KMS-11 (cell line): ENCODE measurements around the gene AGBL3.
"Not testable (repeated sequence)": the region's sequence is repeated elsewhere in the genome, so short reads cannot be mapped to it uniquely, and the experiment has no call there.

Experiments
- H2AFZ ChIP-seq: fragments of 200-600 bp; sonication (generic); 2 replicates; pipeline ENCODE4 v1.6.1; 2016; ENCODE audit warnings: antibody characterized with exemption, mixed run types, low read depth
- H3K27ac ChIP-seq: fragments of 200-600 bp; sonication (generic); 2 replicates; pipeline ENCODE4 v1.6.1; 2016; ENCODE audit warnings: mild to moderate bottlenecking, mixed run types
- H3K27me3 ChIP-seq: fragments of 200-600 bp; sonication (generic); 2 replicates; pipeline ENCODE4 v1.6.1; 2017; ENCODE audit warnings: mild to moderate bottlenecking, low read depth, mixed run types, moderate library complexity; ENCODE audit not compliant: insufficient read depth
- H3K36me3 ChIP-seq: fragments of 200-600 bp; sonication (generic); 2 replicates; pipeline ENCODE4 v1.6.1; 2017; ENCODE audit warnings: mild to moderate bottlenecking, mixed run types; ENCODE audit not compliant: insufficient read depth
- H3K4me1 ChIP-seq: fragments of 200-600 bp; sonication (generic); 2 replicates; pipeline ENCODE4 v1.6.1; 2016; ENCODE audit warnings: mild to moderate bottlenecking, low read depth, mixed run types; ENCODE audit not compliant: poor library complexity, severe bottlenecking
- H3K4me2 ChIP-seq: fragments of 200-600 bp; sonication (generic); 2 replicates; pipeline ENCODE4 v1.7.0; 2016; ENCODE audit warnings: mild to moderate bottlenecking, mixed run types
- H3K4me3 ChIP-seq: fragments of 200-600 bp; sonication (generic); IDR thresholded peaks from 2 replicates; pipeline ENCODE4 v1.6.1; 2017; ENCODE audit warnings: low read depth, low read length, mixed read lengths; ENCODE audit not compliant: insufficient read depth
- H3K79me2 ChIP-seq: fragments of 200-600 bp; sonication (generic); 2 replicates; pipeline ENCODE4 v1.6.1; 2016; ENCODE audit warnings: low read depth, mixed run types; ENCODE audit not compliant: insufficient read depth
- H3K9ac ChIP-seq: fragments of 200-600 bp; sonication (generic); 2 replicates; pipeline ENCODE4 v1.6.1; 2016; ENCODE audit warnings: mild to moderate bottlenecking, mixed run types
- H4K20me1 ChIP-seq: fragments of 200-600 bp; sonication (generic); 2 replicates; pipeline ENCODE4 v1.6.1; 2016; ENCODE audit warnings: mild to moderate bottlenecking, mixed run types; ENCODE audit not compliant: insufficient read depth
- TF ChIP-seq, protein P1 (sequence below): fragments of 200-600 bp; sonication (generic); conservative IDR thresholded peaks from 2 replicates; pipeline ENCODE4 v1.6.1; 2017; ENCODE audit warnings: low read depth, mild to moderate bottlenecking, antibody characterized with exemption, low read length, moderate library complexity, mixed read lengths

Gene AGBL3

DNA sequence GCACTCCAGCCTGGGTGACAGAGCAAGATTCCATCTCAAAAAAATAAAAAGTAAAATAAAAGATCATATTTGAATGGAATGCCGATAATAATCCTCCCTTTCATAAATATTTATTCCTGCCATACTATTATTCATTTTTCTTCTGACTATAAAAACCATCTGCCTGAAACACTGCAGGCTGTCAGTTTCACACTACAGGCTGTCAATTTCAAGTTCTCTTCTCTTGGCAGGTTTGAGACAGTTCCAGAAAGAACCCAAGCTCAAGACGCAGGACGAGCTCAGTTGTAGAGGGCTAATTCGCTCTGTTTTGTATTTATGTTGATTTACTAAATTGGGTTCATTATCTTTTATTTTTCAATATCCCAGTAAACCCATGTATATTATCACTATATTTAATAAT lies 18.2 kb upstream of the AGBL3 start:
- TF ChIP-seq, protein P1, sequence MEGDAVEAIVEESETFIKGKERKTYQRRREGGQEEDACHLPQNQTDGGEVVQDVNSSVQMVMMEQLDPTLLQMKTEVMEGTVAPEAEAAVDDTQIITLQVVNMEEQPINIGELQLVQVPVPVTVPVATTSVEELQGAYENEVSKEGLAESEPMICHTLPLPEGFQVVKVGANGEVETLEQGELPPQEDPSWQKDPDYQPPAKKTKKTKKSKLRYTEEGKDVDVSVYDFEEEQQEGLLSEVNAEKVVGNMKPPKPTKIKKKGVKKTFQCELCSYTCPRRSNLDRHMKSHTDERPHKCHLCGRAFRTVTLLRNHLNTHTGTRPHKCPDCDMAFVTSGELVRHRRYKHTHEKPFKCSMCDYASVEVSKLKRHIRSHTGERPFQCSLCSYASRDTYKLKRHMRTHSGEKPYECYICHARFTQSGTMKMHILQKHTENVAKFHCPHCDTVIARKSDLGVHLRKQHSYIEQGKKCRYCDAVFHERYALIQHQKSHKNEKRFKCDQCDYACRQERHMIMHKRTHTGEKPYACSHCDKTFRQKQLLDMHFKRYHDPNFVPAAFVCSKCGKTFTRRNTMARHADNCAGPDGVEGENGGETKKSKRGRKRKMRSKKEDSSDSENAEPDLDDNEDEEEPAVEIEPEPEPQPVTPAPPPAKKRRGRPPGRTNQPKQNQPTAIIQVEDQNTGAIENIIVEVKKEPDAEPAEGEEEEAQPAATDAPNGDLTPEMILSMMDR = no peak
- H3K4me3 ChIP-seq = no peak overlapping the region
- H3K4me1 ChIP-seq = no peaks in the 10 kb centered on the region
- H3K27ac ChIP-seq = no peak overlapping the region
- H3K36me3 ChIP-seq = no peaks in the 10 kb centered on the region
- no peaks in the 10 kb centered on the region for H3K79me2 ChIP-seq
- H3K9ac ChIP-seq = no peak overlapping the region
- H3K27me3 ChIP-seq = no peaks in the 10 kb centered on the region
- no peak overlapping the region for H2AFZ ChIP-seq
- H3K4me2 ChIP-seq = no peak overlapping the region
- H4K20me1 ChIP-seq = no peaks in the 10 kb centered on the region

DNA sequence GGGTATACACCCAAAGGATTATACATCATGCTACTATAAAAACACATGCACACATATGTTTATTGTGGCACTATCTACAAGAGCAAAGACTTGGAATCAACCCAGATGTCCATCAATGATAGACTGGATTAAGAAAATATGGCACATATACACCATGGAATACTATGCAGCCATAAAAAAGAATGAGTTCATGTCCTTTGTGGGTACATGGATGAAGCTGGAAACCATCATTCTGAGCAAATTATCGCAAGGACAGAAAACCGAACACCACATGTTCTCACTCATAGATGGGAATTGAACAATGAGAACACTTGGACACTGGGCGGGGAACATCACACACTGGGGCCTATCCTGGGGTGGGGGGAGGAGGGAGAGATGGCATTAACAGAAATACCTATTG lies 4.7 kb upstream of the AGBL3 start:
- not testable (repeated sequence) for H4K20me1 ChIP-seq, H2AFZ ChIP-seq, H3K4me1 ChIP-seq

DNA sequence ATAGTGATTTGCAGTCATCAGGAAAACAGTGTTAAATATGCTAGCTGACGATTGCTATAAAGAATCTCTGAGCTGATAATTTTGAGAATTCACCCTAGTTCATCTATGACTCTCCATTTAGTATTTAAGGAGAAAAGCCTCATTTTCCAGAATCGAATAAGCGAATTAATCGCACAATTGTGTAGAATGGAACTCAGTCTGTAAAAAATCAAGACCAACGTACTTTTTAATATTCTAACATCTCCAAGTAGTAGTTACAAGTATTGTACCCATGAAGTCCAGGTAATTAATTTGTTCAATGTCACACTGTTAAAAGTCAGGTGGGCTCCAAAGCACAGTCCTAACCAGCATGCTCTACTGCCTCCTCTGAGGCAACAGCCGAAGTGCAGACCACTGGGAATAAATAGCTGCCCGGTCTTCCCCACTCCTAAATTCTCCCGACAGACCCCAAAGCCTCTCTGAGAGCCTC lies 380 bp upstream of the AGBL3 start:
- H3K4me3 ChIP-seq = peak overlapping the region; percentile 45
- TF ChIP-seq, protein P1 = no peak
- H3K9ac ChIP-seq = peak overlapping the region; percentile 91
- H3K4me2 ChIP-seq = peak overlapping the region; percentile 74
- H3K36me3 ChIP-seq = peaks cover 5% of the 10 kb centered on the region; the same call in 1 of the 2 replicates
- peak overlapping the region; percentile 85 for H3K27ac ChIP-seq
- H4K20me1 ChIP-seq = no peaks in the 10 kb centered on the region
- peaks cover 36% of the 10 kb centered on the region for H3K4me1 ChIP-seq
- peak overlapping the region; percentile 77 for H2AFZ ChIP-seq
- peaks cover 42% of the 10 kb centered on the region for H3K79me2 ChIP-seq
- no peaks in the 10 kb centered on the region for H3K27me3 ChIP-seq

More for the DNA sequence above, 4.7 kb upstream of the AGBL3 start:
- H3K27ac ChIP-seq, H3K4me2 ChIP-seq, H3K36me3 ChIP-seq, H3K4me3 ChIP-seq, H3K79me2 ChIP-seq, H3K27me3 ChIP-seq, H3K9ac ChIP-seq: not testable (repeated sequence)

DNA sequence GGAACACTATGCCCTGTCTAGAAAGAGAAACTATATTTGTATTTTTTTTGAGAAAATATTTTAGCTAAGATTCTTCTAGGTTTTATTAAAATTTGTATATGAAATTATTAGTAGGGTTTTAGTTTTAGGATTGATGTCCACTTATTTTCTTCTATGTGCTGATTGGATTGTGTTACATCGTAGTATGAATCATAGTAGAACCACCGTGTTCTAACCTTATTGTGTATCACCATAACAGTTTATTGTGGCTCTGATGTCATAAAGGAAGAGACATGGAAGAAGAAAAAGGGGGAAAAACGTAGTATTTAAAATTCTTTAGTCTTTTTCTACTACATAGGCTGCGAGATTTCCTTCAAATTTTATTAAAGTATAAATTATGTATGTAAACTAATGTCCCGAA lies 1.9 kb downstream of the AGBL3 start:
- TF ChIP-seq, protein P1 = no peak
- Histone ChIP-seq H3K27ac (peak overlapping the region; percentile 85; the same call in 1 of the 2 replicates), H3K36me3 (peaks cover 5% of the 10 kb centered on the region; the same call in 1 of the 2 replicates), H3K79me2 (peaks cover 51% of the 10 kb centered on the region), H3K4me1 (peaks cover 59% of the 10 kb centered on the region), H3K27me3 (no peaks in the 10 kb centered on the region), H3K4me2 (peak overlapping the region; percentile 74), H3K9ac (peak overlapping the region; percentile 91), H3K4me3 (no peak overlapping the region), H2AFZ (no peak overlapping the region), H4K20me1 (no peaks in the 10 kb centered on the region)

DNA sequence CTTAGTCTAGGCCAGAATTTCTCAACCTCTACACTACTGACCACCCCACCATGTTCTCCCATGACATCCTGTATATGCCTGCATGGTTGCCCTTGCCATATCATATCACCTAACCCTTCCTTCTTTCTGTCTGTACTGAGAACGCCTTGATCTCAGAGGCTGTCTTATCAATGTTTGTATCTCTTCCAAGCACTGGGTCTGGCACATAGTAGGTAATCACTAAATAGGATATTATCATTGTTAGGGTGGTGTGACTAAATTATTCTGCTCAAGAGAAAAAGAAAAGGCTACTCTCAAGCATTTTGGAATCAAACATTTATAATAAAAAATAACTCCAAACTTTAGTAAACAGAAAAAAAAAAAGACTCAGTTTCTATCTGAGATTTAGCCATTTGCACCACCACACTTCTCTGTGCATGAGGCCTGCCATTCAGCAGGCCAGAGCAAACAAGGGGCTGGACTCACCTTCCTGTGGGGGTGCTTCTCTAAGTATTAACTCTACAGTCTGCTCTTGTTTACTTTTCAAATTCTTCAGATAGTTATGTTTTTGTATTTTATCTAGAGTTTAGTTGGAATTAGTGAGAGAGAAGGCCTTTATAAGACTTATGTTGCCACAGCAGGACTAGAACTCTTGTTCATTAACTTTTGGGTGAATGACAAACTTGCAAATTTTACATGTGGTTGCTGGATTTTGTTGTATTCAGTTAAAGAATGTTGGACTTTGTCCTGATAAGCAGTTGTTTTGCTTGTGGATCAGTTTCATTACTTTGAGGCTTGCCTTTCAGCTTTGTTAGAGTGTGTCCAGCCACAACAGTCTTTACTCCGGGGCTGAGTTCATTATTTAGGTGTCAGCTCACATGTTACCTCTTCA lies 5.4 kb downstream of the AGBL3 start:
- TF ChIP-seq, protein P1 = no peak
- Histone ChIP-seq H3K36me3 (peaks cover 5% of the 10 kb centered on the region; the same call in 1 of the 2 replicates), H3K4me2 (peak overlapping the region; percentile 74), H3K27ac (peak overlapping the region; percentile 95), H2AFZ (no peak overlapping the region), H4K20me1 (no peaks in the 10 kb centered on the region), H3K79me2 (peaks cover 55% of the 10 kb centered on the region), H3K4me3 (no peak overlapping the region), H3K9ac (peak overlapping the region; percentile 28), H3K4me1 (peaks cover 92% of the 10 kb centered on the region), H3K27me3 (no peaks in the 10 kb centered on the region)
